K562 (cell line): Measurements from ENCODE around the gene GALNT17. TPM values are rescaled to one million over a fixed set of nuclear protein-coding genes. Genes with fewer than 3 reads are reported as not detected.

Source experiments
- ATAC-seq: fragments of 200-7000 bp; cut with Tn5 transposase; 3 replicates; pipeline ENCODE4 v1.9.1; 2020; ENCODE audit warnings: moderate library complexity
- BruUV-seq: library from RNA; stranded (reverse); fragments of 400-500 nt; replicated peaks from 2 replicates; lab custom pipeline; 2021; lab: Mats Ljungman, UMichigan
- CTCF ChIA-PET: fragments of 300-600 bp; formaldehyde crosslinking; extraction: SDS; loops from one replicate; lab custom pipeline; 2021; ENCODE audit warnings: low intra/inter-chr PET ratio; lab: Yijun Ruan, JAX
- POLR2A ChIA-PET: fragments of 300-600, 350-650 bp; sonication (Branson Sonifier 250); formaldehyde crosslinking; extraction: SDS; loops from one replicate; lab custom pipeline; 2021; ENCODE audit warnings: antibody characterized with exemption, inconsistent platforms; lab: Yijun Ruan, JAX
- DNase-seq, 4 experiments: peaks; one replicate each; pipeline versions ENCODE4 v3.0.0 to v3.0.0-alpha.2; 2011 to 2018; ENCODE audit warnings: low spot score in 3 of 4, mixed read lengths in 3 of 4; ENCODE audit errors: extremely low read depth in 1 of 4
- FAIRE-seq: peaks from 2 replicates; lab custom pipeline; 2011; peaks lifted over from hg19 to GRCh38; lab: Jason Lieb, UNC
- H2AFZ ChIP-seq: 2 replicates; pipeline ENCODE4 v1.6.0; 2011; ENCODE audit warnings: low read depth, low read length, control low read depth, inconsistent platforms
- H3K27ac ChIP-seq: fragments of 200-600 bp; 3 replicates; pipeline ENCODE4 v1.8.0; 2011; ENCODE audit warnings: low read depth, mild to moderate bottlenecking, control low read depth, inconsistent platforms, low read length, moderate library complexity, mixed read lengths; ENCODE audit errors: extremely low read depth
- H3K27me3 ChIP-seq, 2 experiments: fragments of 300-600 bp in 1 of 2; 2 replicates in 1 of 2; 3 replicates in 1 of 2; pipeline versions ENCODE4 v1.6.0 to v1.8.0; 2011; ENCODE audit warnings: inconsistent platforms in 2 of 2, low read length in 2 of 2, mild to moderate bottlenecking in 1 of 2, mixed read lengths in 1 of 2, moderate library complexity in 1 of 2; ENCODE audit not compliant: control insufficient read depth in 2 of 2, insufficient read depth in 2 of 2
- H3K36me3 ChIP-seq: fragments of 300-600 bp; 3 replicates; pipeline ENCODE4 v1.8.0; 2011; ENCODE audit warnings: mild to moderate bottlenecking, low read length, inconsistent platforms; ENCODE audit not compliant: control insufficient read depth, insufficient read depth
- H3K4me1 ChIP-seq, 2 experiments: fragments of 200-600 bp in 1 of 2; replicated peaks in 1 of 2; 2 replicates in 1 of 2; 3 replicates in 1 of 2; pipeline versions ENCODE4 v1.5.1 to v1.8.0; 2011; ENCODE audit warnings: inconsistent platforms in 2 of 2, low read length in 2 of 2, mild to moderate bottlenecking in 1 of 2, mixed read lengths in 1 of 2, moderate library complexity in 1 of 2; ENCODE audit not compliant: control insufficient read depth in 2 of 2, insufficient read depth in 2 of 2
- H3K4me2 ChIP-seq: 2 replicates; pipeline ENCODE4 v1.6.1; 2011; ENCODE audit warnings: low read length, control low read depth, inconsistent platforms, mixed read lengths; ENCODE audit not compliant: insufficient read depth
- H3K4me3 ChIP-seq: fragments of 200-600 bp; sonication (generic), shearing (Covaris generic); 2 replicates; pipeline ENCODE4 v1.5.1; 2016; ENCODE audit warnings: control low read depth, inconsistent platforms
- H3K79me2 ChIP-seq: fragments of 200-600 bp; 3 replicates; pipeline ENCODE4 v1.8.0; 2011; ENCODE audit warnings: low read length, inconsistent platforms; ENCODE audit not compliant: control insufficient read depth, insufficient read depth
- H3K9ac ChIP-seq, 2 experiments: 2 replicates each; pipeline versions ENCODE4 v1.6.0 to v1.6.1; 2011; ENCODE audit warnings: low read depth in 2 of 2, low read length in 2 of 2, control low read depth in 1 of 2, inconsistent platforms in 1 of 2, mild to moderate bottlenecking in 1 of 2, mixed read lengths in 1 of 2; ENCODE audit not compliant: insufficient read depth in 1 of 2
- H3K9me1 ChIP-seq: one replicate; pipeline ENCODE4 v1.6.0; 2011; ENCODE audit warnings: inconsistent platforms, mild to moderate bottlenecking, low read length, moderate library complexity; ENCODE audit not compliant: control insufficient read depth, insufficient read depth
- H3K9me3 ChIP-seq: replicated peaks from 2 replicates; pipeline ENCODE4 v1.5.1; 2011; ENCODE audit warnings: low read depth, low read length, inconsistent platforms; ENCODE audit not compliant: control insufficient read depth, insufficient read depth
- H4K20me1 ChIP-seq: replicated peaks from 2 replicates; pipeline ENCODE4 v1.6.1; 2011; ENCODE audit warnings: low read length, inconsistent platforms, mixed read lengths; ENCODE audit not compliant: control insufficient read depth, insufficient read depth
- ASH1L ChIP-seq: fragments of 450-650 bp; IDR thresholded peaks from 2 replicates; pipeline ENCODE4 v1.6.1; 2018; ENCODE audit warnings: borderline replicate concordance, mild to moderate bottlenecking, low read depth; ENCODE audit not compliant: partially characterized antibody
- ATF4 ChIP-seq: fragments of 450-650 bp; formaldehyde crosslinking; IDR thresholded peaks from 2 replicates; pipeline ENCODE4 v1.4.0; 2022; ENCODE audit warnings: mild to moderate bottlenecking, moderate library complexity
- CHCHD3 ChIP-seq: fragments of 250-450 bp; sonication (Bioruptor Pico); IDR thresholded peaks from 2 replicates; pipeline ENCODE4 v2.1.2; 2022; ENCODE audit warnings: mild to moderate bottlenecking
- E2F1 ChIP-seq: sonication (generic); formaldehyde crosslinking; IDR thresholded peaks from 2 replicates; pipeline ENCODE4 v1.8.1; 2023; ENCODE audit warnings: mild to moderate bottlenecking, missing genetic modification reagents, moderate library complexity
- MEIS2 ChIP-seq: fragments of 450-650 bp; IDR thresholded peaks from 2 replicates; pipeline ENCODE4 v1.6.1; 2014; ENCODE audit warnings: mild to moderate bottlenecking; ENCODE audit not compliant: partially characterized antibody
- POLR2AphosphoS5 ChIP-seq: IDR thresholded peaks from 2 replicates; pipeline ENCODE4 v1.6.1; 2011; ENCODE audit warnings: mild to moderate bottlenecking, low read depth, low read length, moderate library complexity; ENCODE audit not compliant: control insufficient read depth, insufficient read depth
- SMARCC2 ChIP-seq: fragments of 450-650 bp; IDR thresholded peaks from 2 replicates; pipeline ENCODE4 v1.6.1; 2017; ENCODE audit warnings: antibody characterized with exemption, moderate library complexity, mild to moderate bottlenecking, low read depth
- TCF3 ChIP-seq: sonication (generic); formaldehyde crosslinking; IDR thresholded peaks from 2 replicates; pipeline ENCODE4 v1.4.0; 2020; ENCODE audit warnings: mild to moderate bottlenecking, missing genetic modification reagents
- THAP7 ChIP-seq: fragments of 250-450 bp; sonication (Bioruptor Pico); IDR thresholded peaks from 2 replicates; pipeline ENCODE4 v1.5.0; 2021
- XRCC4 ChIP-seq: IDR thresholded peaks from one replicate; pipeline ENCODE4 v1.6.1; 2011; ENCODE audit not compliant: insufficient read depth, insufficient read length; ENCODE audit errors: extremely low read depth
- ZBTB11 ChIP-seq, 3 experiments: fragments of 200-800 bp in 1 of 3; fragments of 250-450 bp in 1 of 3; fragments of 450-650 bp in 1 of 3; sonication (Bioruptor Pico) in 1 of 3; sonication (Bioruptor generic) in 1 of 3; formaldehyde crosslinking in 1 of 3; IDR thresholded peaks; 2 replicates each; pipeline versions ENCODE4 v1.6.1 to v1.8.0; 2016 to 2022; ENCODE audit warnings: mild to moderate bottlenecking in 2 of 3, missing genetic modification characterization in 2 of 3, missing compliant biosample characterization in 1 of 3, moderate library complexity in 1 of 3
- ZNF124 ChIP-seq: sonication (generic); formaldehyde crosslinking; IDR thresholded peaks from 2 replicates; pipeline ENCODE4 v1.8.1; 2022; ENCODE audit warnings: missing genetic modification reagents
- ZNF23 ChIP-seq: fragments of 250-450 bp; sonication (Bioruptor Pico); IDR thresholded peaks from 2 replicates; pipeline ENCODE4 v1.4.0; 2020; ENCODE audit warnings: mild to moderate bottlenecking
- ZNF644 ChIP-seq: fragments of 200-800 bp; sonication (Bioruptor generic); IDR thresholded peaks from 2 replicates; pipeline ENCODE4 v1.6.1; 2016; ENCODE audit warnings: low read depth, missing genetic modification characterization, missing compliant biosample characterization
- WGBS: fragments of 100-300 bp; shearing (Covaris generic); methylation state at CpG from one replicate; pipeline ENCODE4 v1.1.6; 2016; ENCODE audit warnings: low coverage, mixed read lengths; ENCODE audit not compliant: insufficient coverage; ENCODE audit errors: missing lambda C conversion rate; 5-methylcytosine and 5-hydroxymethylcytosine counted together
- in situ Hi-C: fragments of 300-500 bp; cut with MboI; formaldehyde crosslinking; loops from 4 replicates; pipeline ENCODE4 v1.15.0; 2018; ENCODE audit warnings: inconsistent platforms, mixed read lengths
- intact Hi-C: fragments of 100-400 bp; cut with micrococcal nuclease; formaldehyde crosslinking; loops from 2 replicates; pipeline ENCODE4 v1.14.2; 2022
- polyA plus RNA-seq, 8 experiments: library from polyadenylated mRNA; depleted of rRNA in 4 of 8; stranded (reverse) in 5 of 8; unstranded in 3 of 8; fragments of >200 nt; fragmentation: Nextera tagmentation in 2 of 8; fragmentation: Illumina TruSeq in 1 of 8; extraction: Ambion mirVana in 2 of 8; extraction: Trizol in 1 of 8; gene quantifications; 2 replicates each; pipeline versions ENCODE4 v1.2.1 to v1.2.3, GENCODE V29; 2011 to 2014; ENCODE audit warnings: inconsistent platforms in 1 of 8, missing spikeins in 1 of 8
- total RNA-seq, 7 experiments: library from RNA; depleted of rRNA in 6 of 7; stranded (reverse); fragments of >200 nt in 6 of 7; fragmentation: Illumina TruSeq in 2 of 7; extraction: Trizol in 2 of 7; gene quantifications; 2 replicates each; pipeline versions ENCODE4 v1.2.1 to v1.2.3, GENCODE V29; 2011 to 2021; ENCODE audit warnings: low replicate concordance in 1 of 7

The GALNT17 gene
- total and polyA plus RNA-seq, 9 of the 15 experiments (the other 6 are each of a cell fraction or from before 2014, with no cell fraction given) = not detected

GRCh38 chr7:71308096-71308495, 176.2 kb downstream of the GALNT17 start:
- BruUV-seq = no TSS peak
- Histone ChIP-seq H3K27ac (no peak overlapping the region), H4K20me1 (no peaks in the 10 kb centered on the region), H3K36me3 (no peaks in the 10 kb centered on the region), H3K9ac (no peak overlapping the region), H3K4me2 (no peak overlapping the region), H3K4me1 (no peaks in the 10 kb centered on the region), H3K79me2 (no peaks in the 10 kb centered on the region), H2AFZ (no peak overlapping the region), H3K9me1 (no peaks in the 10 kb centered on the region), H3K4me3 (no peak overlapping the region), H3K9me3 (no peaks in the 10 kb centered on the region), H3K27me3 (no peaks in the 10 kb centered on the region)
- ATAC-seq (no peak), DNase-seq (no peak), FAIRE-seq (no peak)
- in situ Hi-C loops = no loop called here
- no peak for TF ChIP-seq ATF4
- no peak for TF ChIP-seq ASH1L
- TF ChIP-seq ZNF23 = no peak
- no peak for TF ChIP-seq POLR2AphosphoS5
- no peak for TF ChIP-seq ZNF124
- no peak for TF ChIP-seq MEIS2
- no peak for TF ChIP-seq SMARCC2
- TF ChIP-seq XRCC4 = no peak
- no peak for TF ChIP-seq E2F1 (CRISPR knock-in tag)
- no peak for TF ChIP-seq TCF3 (CRISPR knock-in tag)
- no peak for TF ChIP-seq ZBTB11 (CRISPR knock-in tag; IDR thresholded peaks at IDR 0.05)
- no peak for TF ChIP-seq CHCHD3 (CRISPR knock-in tag)
- no peak for TF ChIP-seq ZNF644 (tag)
- TF ChIP-seq THAP7 (CRISPR knock-in tag) = no peak
- POLR2A ChIA-PET = interaction anchor here (0.6 kb wide), 1 partner anchor 51 kb away, joined by 3 read pairs; no protein-coding TSS in a partner anchor
- 0% methylated on average over 6 of the region's 6 CpGs for WGBS
- CTCF ChIA-PET = no interaction called here
- intact Hi-C loops = loop anchor here (5.0 kb wide), 1 partner anchor 1046 kb away; no protein-coding TSS in a partner anchor
